Neuronal stem cell (in vitro differentiated cells): ENCODE measurements around the gene NOC4L.
"Not testable (repeated sequence)": the region's sequence is repeated elsewhere in the genome, so short reads cannot be mapped to it uniquely, and the experiment has no call there.

Experiments
- DNase-seq: peaks from one replicate; pipeline ENCODE4 v3.0.0-alpha.2; 2013; ENCODE audit warnings: low spot score
- H2AFZ ChIP-seq: one replicate; pipeline ENCODE4 v1.6.1; 2013; ENCODE audit warnings: mild to moderate bottlenecking, low read length, inconsistent platforms
- H2AK5ac ChIP-seq: 2 replicates; pipeline ENCODE4 v1.6.1; 2013; ENCODE audit warnings: low read depth, mild to moderate bottlenecking, inconsistent platforms, low read length, moderate library complexity, mixed read lengths
- H2BK120ac ChIP-seq: 2 replicates; pipeline ENCODE4 v1.6.1; 2013; ENCODE audit warnings: low read depth, mild to moderate bottlenecking, inconsistent platforms, low read length, moderate library complexity, mixed read lengths
- H2BK12ac ChIP-seq: one replicate; pipeline ENCODE4 v1.6.1; 2013; ENCODE audit warnings: low read length, inconsistent platforms
- H2BK15ac ChIP-seq: 2 replicates; pipeline ENCODE4 v1.6.1; 2013; ENCODE audit warnings: mild to moderate bottlenecking, low read length, inconsistent platforms, mixed read lengths
- H2BK5ac ChIP-seq: one replicate; pipeline ENCODE4 v1.6.1; 2013; ENCODE audit warnings: inconsistent platforms, mild to moderate bottlenecking, low read length, moderate library complexity
- H3K14ac ChIP-seq: one replicate; pipeline ENCODE4 v1.6.1; 2013; ENCODE audit warnings: low read length, inconsistent platforms
- H3K18ac ChIP-seq: 2 replicates; pipeline ENCODE4 v1.6.1; 2013; ENCODE audit warnings: low read length, inconsistent platforms
- H3K23ac ChIP-seq: 2 replicates; pipeline ENCODE4 v1.6.1; 2013; ENCODE audit warnings: low read depth, mild to moderate bottlenecking, mixed read lengths, low read length, inconsistent platforms; ENCODE audit not compliant: poor library complexity
- H3K27ac ChIP-seq: replicated peaks from 3 replicates; pipeline ENCODE4 v1.5.1; 2013; ENCODE audit warnings: low read length, inconsistent platforms
- H3K27me3 ChIP-seq, 3 experiments: 2 replicates each; pipeline ENCODE4 v1.6.1; 2013; ENCODE audit warnings: low read length in 3 of 3, mild to moderate bottlenecking in 2 of 3, inconsistent platforms in 1 of 3, low read depth in 1 of 3, mixed read lengths in 1 of 3, moderate library complexity in 1 of 3; ENCODE audit not compliant: control insufficient read depth in 3 of 3, insufficient read depth in 3 of 3
- H3K36me3 ChIP-seq, 2 donors: replicated peaks in 1 of 2; 2 replicates each; pipeline ENCODE4 v1.6.1; 2013; ENCODE audit warnings: low read length in 2 of 2; ENCODE audit not compliant: control insufficient read depth in 2 of 2, insufficient read depth in 2 of 2
- H3K4ac ChIP-seq: 2 replicates; pipeline ENCODE4 v1.6.1; 2013; ENCODE audit warnings: inconsistent platforms, mild to moderate bottlenecking, low read length, moderate library complexity
- H3K4me1 ChIP-seq, 2 donors: 1 replicate in 1 of 2; 2 replicates in 1 of 2; pipeline ENCODE4 v1.6.1; 2013; ENCODE audit warnings: low read length in 2 of 2, low read depth in 1 of 2; ENCODE audit not compliant: control insufficient read depth in 2 of 2, insufficient read depth in 1 of 2
- H3K4me2 ChIP-seq: one replicate; pipeline ENCODE4 v1.6.1; 2013; ENCODE audit warnings: mild to moderate bottlenecking, low read length, inconsistent platforms; ENCODE audit not compliant: insufficient read depth, poor library complexity, severe bottlenecking
- H3K4me3 ChIP-seq, 2 donors: 2 replicates each; pipeline ENCODE4 v1.5.1; 2013; ENCODE audit warnings: low read length in 2 of 2, mild to moderate bottlenecking in 2 of 2, inconsistent platforms in 1 of 2, moderate library complexity in 1 of 2
- H3K79me1 ChIP-seq: one replicate; pipeline ENCODE4 v1.6.1; 2013; ENCODE audit warnings: low read depth, mild to moderate bottlenecking, inconsistent platforms, low read length, moderate library complexity
- H3K9ac ChIP-seq: one replicate; pipeline ENCODE4 v1.6.1; 2013; ENCODE audit warnings: mild to moderate bottlenecking, low read depth, low read length, inconsistent platforms; ENCODE audit not compliant: poor library complexity
- H3K9me3 ChIP-seq, 2 donors: replicated peaks in 1 of 2; 2 replicates each; pipeline versions ENCODE3 to v1.6.1; 2013; ENCODE audit warnings: low read length in 2 of 2, mild to moderate bottlenecking in 2 of 2, inconsistent platforms in 1 of 2, low read depth in 1 of 2, mixed read lengths in 1 of 2, moderate library complexity in 1 of 2; ENCODE audit not compliant: control insufficient read depth in 2 of 2, insufficient read depth in 1 of 2
- H4K8ac ChIP-seq: one replicate; pipeline ENCODE4 v1.6.1; 2013; ENCODE audit warnings: low read depth, mild to moderate bottlenecking, inconsistent platforms, low read length, moderate library complexity
- H4K91ac ChIP-seq: one replicate; pipeline ENCODE4 v1.6.1; 2013; ENCODE audit warnings: low read length, low read depth, mild to moderate bottlenecking, inconsistent platforms; ENCODE audit not compliant: poor library complexity
- WGBS, 2 donors: extraction: QIAGEN DNeasy Blood & Tissue Kit; methylation state at CpG; one replicate each; pipeline ENCODE4 v1.1.7; 2013; ENCODE audit warnings: missing lambda C conversion rate in 2 of 2, mixed read lengths in 1 of 2; ENCODE audit not compliant: insufficient read length in 2 of 2, insufficient replicate concordance in 1 of 2; ENCODE audit errors: extremely low coverage in 2 of 2; 5-methylcytosine and 5-hydroxymethylcytosine counted together

Gene NOC4L

GRCh38 chr12:132191715-132192553 is 47.7 kb downstream of the NOC4L start:
- Histone ChIP-seq H3K23ac (no peak overlapping the region), H2BK5ac (no peak overlapping the region), H3K4ac (no peak overlapping the region), H3K79me1 (peaks cover 2% of the 10 kb centered on the region), H3K27ac (no peak overlapping the region), H3K27me3 (peaks cover 0 to 79% (median 18%) of the 10 kb centered on the region in 3 experiments), H3K14ac (no peak overlapping the region), H2AFZ (no peak overlapping the region), H3K36me3 (no peaks in the 10 kb centered on the region), H3K4me1 (peaks cover 0 to 15% of the 10 kb centered on the region in 2 donors), H3K18ac (no peak overlapping the region), H3K9me3 (peaks cover 8 to 11% of the 10 kb centered on the region in 2 donors), H4K91ac (no peak overlapping the region), H3K4me3 (no peak overlapping the region), H2AK5ac (peak overlapping the region; percentile 53), H3K9ac (no peak overlapping the region), H2BK15ac (no peak overlapping the region), H4K8ac (no peak overlapping the region), H2BK12ac (no peak overlapping the region), H2BK120ac (no peak overlapping the region), H3K4me2 (no peak overlapping the region)
- WGBS, 2 donors: no CpG with 5 or more reads among the region's 31 CpGs
- no peak for DNase-seq

DNA sequence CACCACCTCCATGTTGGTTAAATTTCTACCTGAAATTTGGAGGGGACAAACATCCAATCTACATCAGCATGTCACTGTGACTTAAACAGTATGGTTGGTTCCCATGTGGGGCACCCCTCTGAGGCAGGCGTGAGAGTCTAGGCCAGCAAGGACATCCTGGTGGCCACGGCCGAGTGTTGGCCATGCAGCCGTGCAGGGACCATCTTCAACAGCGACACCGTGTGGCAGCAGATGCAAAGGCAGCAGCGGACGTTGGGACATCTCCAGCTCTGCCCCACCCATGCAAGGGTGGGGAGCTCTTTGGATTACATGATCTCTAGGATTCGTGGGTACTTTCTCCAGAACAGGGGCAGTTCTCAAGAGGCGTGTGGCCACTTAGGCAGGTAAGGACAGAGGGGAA is 49.8 kb downstream of the NOC4L start:
- Histone ChIP-seq H3K4ac (no peak overlapping the region), H3K27ac (no peak overlapping the region), H4K8ac (no peak overlapping the region), H3K23ac (no peak overlapping the region), H4K91ac (no peak overlapping the region), H3K36me3 (no peaks in the 10 kb centered on the region), H3K9ac (no peak overlapping the region), H3K18ac (no peak overlapping the region), H3K4me3 (no peak overlapping the region), H3K79me1 (peaks cover 2% of the 10 kb centered on the region), H3K27me3 (peaks cover 0 to 74% (median 17%) of the 10 kb centered on the region in 3 experiments), H3K14ac (no peak overlapping the region), H2BK120ac (no peak overlapping the region), H2BK5ac (no peak overlapping the region), H2BK15ac (no peak overlapping the region), H2AK5ac (no peak overlapping the region), H3K9me3 (peaks cover 8 to 11% of the 10 kb centered on the region in 2 donors), H2BK12ac (no peak overlapping the region), H3K4me2 (no peak overlapping the region), H3K4me1 (peaks cover 0 to 13% of the 10 kb centered on the region in 2 donors), H2AFZ (no peak overlapping the region)
- DNase-seq: no peak
- no CpG with 5 or more reads among the region's 10 CpGs for WGBS, 2 donors

DNA sequence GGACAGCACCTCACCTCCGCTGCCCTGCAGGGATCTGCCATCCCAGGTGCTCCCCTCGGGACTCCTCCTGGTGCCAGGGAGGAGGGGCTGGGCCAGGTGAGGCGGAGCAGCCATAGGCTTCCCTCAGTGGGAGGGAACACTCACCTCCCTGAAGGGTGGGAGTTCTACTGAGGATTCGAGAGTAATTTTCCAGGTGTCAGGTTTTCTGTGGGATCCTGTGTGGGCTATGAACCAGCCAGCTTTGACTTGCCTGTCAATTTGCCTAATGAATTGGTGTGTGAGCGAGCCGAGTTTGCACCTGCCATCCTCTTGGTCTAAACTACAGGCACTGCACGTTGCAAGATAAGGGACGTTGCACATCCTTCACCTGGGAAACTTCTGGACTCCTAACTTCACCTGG is 50.3 kb downstream of the NOC4L start:
- peaks cover 8 to 11% of the 10 kb centered on the region in 2 donors for H3K9me3 ChIP-seq
- no peak overlapping the region for H4K8ac ChIP-seq
- H2AFZ ChIP-seq: no peak overlapping the region
- peaks cover 0 to 11% of the 10 kb centered on the region in 2 donors for H3K4me1 ChIP-seq
- no peak overlapping the region for H2AK5ac ChIP-seq
- H3K14ac ChIP-seq: no peak overlapping the region
- no peak overlapping the region for H2BK5ac ChIP-seq
- no peak overlapping the region for H3K4me3 ChIP-seq
- H3K18ac ChIP-seq: no peak overlapping the region
- H3K4me2 ChIP-seq: no peak overlapping the region
- no CpG with 5 or more reads among the region's 8 CpGs for WGBS, 2 donors
- H3K23ac ChIP-seq: no peak overlapping the region
- H3K36me3 ChIP-seq: no peaks in the 10 kb centered on the region
- H4K91ac ChIP-seq: no peak overlapping the region
- no peak overlapping the region for H2BK15ac ChIP-seq
- peaks cover 0 to 74% (median 14%) of the 10 kb centered on the region in 3 experiments for H3K27me3 ChIP-seq
- H2BK120ac ChIP-seq: no peak overlapping the region
- no peak overlapping the region for H3K9ac ChIP-seq
- H3K4ac ChIP-seq: no peak overlapping the region
- DNase-seq: no peak
- H2BK12ac ChIP-seq: no peak overlapping the region
- no peaks in the 10 kb centered on the region for H3K79me1 ChIP-seq
- H3K27ac ChIP-seq: no peak overlapping the region

GRCh38 chr12:132195242-132195641 is 51.0 kb downstream of the NOC4L start:
- H2AFZ ChIP-seq, H2BK5ac ChIP-seq, H3K79me1 ChIP-seq, H3K23ac ChIP-seq, H3K4ac ChIP-seq, H3K4me1 ChIP-seq, H4K91ac ChIP-seq, H4K8ac ChIP-seq, H3K14ac ChIP-seq, H2AK5ac ChIP-seq, DNase-seq, H3K4me2 ChIP-seq, H2BK12ac ChIP-seq, H3K4me3 ChIP-seq, H2BK120ac ChIP-seq, H3K18ac ChIP-seq, H2BK15ac ChIP-seq, H3K9ac ChIP-seq, H3K36me3 ChIP-seq, H3K27ac ChIP-seq: not testable (repeated sequence)
- H3K27me3 ChIP-seq: peaks cover 0 to 75% (median 12%) of the 10 kb centered on the region in 3 experiments
- no CpG with 5 or more reads among the region's 12 CpGs for whole genome bisulfite sequencing, 2 donors
- peaks cover 8 to 11% of the 10 kb centered on the region in 2 donors for H3K9me3 ChIP-seq
